A549 (cell line): ENCODE results near the gene CCNYL1. TPM values are rescaled to one million over a fixed set of nuclear protein-coding genes. Genes with fewer than 3 reads are reported as not detected.

Source experiments
- ATAC-seq, 2 experiments: fragments of 200-7000 bp in 1 of 2; fragments of >200 bp in 1 of 2; cut with Nextera tagmentation in 1 of 2; cut with Tn5 transposase in 1 of 2; 3 replicates each; pipeline versions ENCODE4 v1.8.0 to v1.9.1; 2018 to 2020; ENCODE audit warnings: mild to moderate bottlenecking in 1 of 2, moderate library complexity in 1 of 2
- CTCF ChIA-PET: fragments of 300-600 bp; sonication (Branson Sonifier 250); formaldehyde crosslinking; extraction: SDS; loops from one replicate; lab custom pipeline; 2021; ENCODE audit warnings: antibody characterized with exemption, inconsistent platforms; lab: Yijun Ruan, JAX
- POLR2A ChIA-PET: fragments of 350-600 bp; formaldehyde crosslinking; extraction: SDS; loops from one replicate; lab custom pipeline; 2021; ENCODE audit warnings: antibody characterized with exemption, inconsistent platforms; lab: Yijun Ruan, JAX
- DNase-seq, 2 experiments: peaks; one replicate each; pipeline versions ENCODE4 v3.0.0 to v3.0.0-alpha.2; 2011 to 2016; ENCODE audit warnings: low read depth in 1 of 2, low spot score in 1 of 2
- FAIRE-seq: peaks from 2 replicates; lab custom pipeline; 2011; peaks lifted over from hg19 to GRCh38; lab: Jason Lieb, UNC
- H3K27ac ChIP-seq, 2 experiments: fragments of >200 bp; sonication (Bioruptor Twin); formaldehyde crosslinking; 3 replicates each; pipeline ENCODE4 v1.5.1; 2016 to 2017
- H3K4me1 ChIP-seq: fragments of >200 bp; sonication (Bioruptor Twin); formaldehyde crosslinking; 3 replicates; pipeline ENCODE4 v1.6.1; 2016
- H3K4me2 ChIP-seq: fragments of >200 bp; sonication (Bioruptor Twin); formaldehyde crosslinking; 3 replicates; pipeline ENCODE4 v1.6.1; 2016
- H3K4me3 ChIP-seq: fragments of >200 bp; sonication (Bioruptor Twin); formaldehyde crosslinking; 3 replicates; pipeline ENCODE4 v1.5.1; 2016
- H3K9me3 ChIP-seq: fragments of >200 bp; sonication (Bioruptor Twin); formaldehyde crosslinking; 3 replicates; pipeline ENCODE4 v1.6.1; 2016
- BCL3 ChIP-seq: fragments of >200 bp; sonication (Bioruptor Twin); formaldehyde crosslinking; IDR thresholded peaks from 3 replicates; pipeline ENCODE4 v1.6.1; 2016
- CBX2 ChIP-seq: fragments of 200-600 bp; sonication (generic); IDR thresholded peaks from 2 replicates; pipeline ENCODE4 v1.6.1; 2016; ENCODE audit warnings: low read depth, mild to moderate bottlenecking, borderline replicate concordance
- CHD2 ChIP-seq: fragments of 150-350 bp; IDR thresholded peaks from 2 replicates; pipeline ENCODE4 v1.6.1; 2014; ENCODE audit warnings: low read length; ENCODE audit not compliant: partially characterized antibody
- EHF ChIP-seq: fragments of 250-450 bp; sonication (Bioruptor Pico); IDR thresholded peaks from 2 replicates; pipeline ENCODE4 v1.5.0; 2020; ENCODE audit warnings: mild to moderate bottlenecking
- EHMT2 ChIP-seq: fragments of 200-600 bp; sonication (generic); IDR thresholded peaks from 2 replicates; pipeline ENCODE4 v1.6.1; 2016; ENCODE audit warnings: antibody characterized with exemption, low read depth, mild to moderate bottlenecking, moderate library complexity
- EP300 ChIP-seq, 2 experiments: fragments of >200 bp; sonication (Bioruptor Twin); formaldehyde crosslinking; IDR thresholded peaks; 2 replicates in 1 of 2; 3 replicates in 1 of 2; pipeline ENCODE4 v1.6.1; 2016 to 2017
- FOSB ChIP-seq: fragments of 250-450 bp; sonication (Bioruptor Pico); IDR thresholded peaks from 2 replicates; pipeline ENCODE4 v1.5.0; 2020; ENCODE audit warnings: mild to moderate bottlenecking, moderate library complexity
- HDAC2 ChIP-seq: fragments of 200-600 bp; sonication (generic); IDR thresholded peaks from 2 replicates; pipeline ENCODE4 v1.6.1; 2016
- HMGXB4 ChIP-seq: fragments of 250-450 bp; sonication (Bioruptor Pico); IDR thresholded peaks from 2 replicates; pipeline ENCODE4 v1.5.0; 2021; ENCODE audit warnings: mild to moderate bottlenecking, moderate library complexity, borderline replicate concordance
- HOXA7 ChIP-seq: fragments of 250-450 bp; sonication (Bioruptor Pico); IDR thresholded peaks from 2 replicates; pipeline ENCODE4 v1.5.0; 2020; ENCODE audit warnings: mild to moderate bottlenecking, moderate library complexity
- HOXB5 ChIP-seq: fragments of 250-450 bp; sonication (Bioruptor Pico); IDR thresholded peaks from 2 replicates; pipeline ENCODE4 v1.5.0; 2020; ENCODE audit warnings: mild to moderate bottlenecking, moderate library complexity
- JUNB ChIP-seq: fragments of >200 bp; sonication (Bioruptor Twin); formaldehyde crosslinking; IDR thresholded peaks from 2 replicates; pipeline ENCODE4 v1.6.1; 2016
- KDM5A ChIP-seq: fragments of 200-600 bp; sonication (generic); IDR thresholded peaks from 2 replicates; pipeline ENCODE4 v1.6.1; 2016; ENCODE audit warnings: antibody characterized with exemption, mild to moderate bottlenecking
- MYC ChIP-seq: IDR thresholded peaks from 2 replicates; pipeline ENCODE4 v1.6.1; 2012; ENCODE audit warnings: mild to moderate bottlenecking, inconsistent platforms, low read length, improper control_type of control experiment, borderline replicate concordance
- NPAS2 ChIP-seq: fragments of 250-450 bp; sonication (Bioruptor Pico); IDR thresholded peaks from 2 replicates; pipeline ENCODE4 v1.8.0; 2022; ENCODE audit warnings: mild to moderate bottlenecking, moderate library complexity, borderline replicate concordance
- POLR2A ChIP-seq: IDR thresholded peaks from 2 replicates; pipeline ENCODE4 v1.6.1; 2012; ENCODE audit warnings: mild to moderate bottlenecking, low read length
- RAD21 ChIP-seq, 2 experiments: fragments of >200 bp in 1 of 2; sonication (Bioruptor Twin) in 1 of 2; formaldehyde crosslinking in 1 of 2; IDR thresholded peaks in 1 of 2; conservative IDR thresholded peaks in 1 of 2; 2 replicates in 1 of 2; 3 replicates in 1 of 2; pipeline ENCODE4 v1.6.1; 2012 to 2018; ENCODE audit warnings: inconsistent platforms in 1 of 2
- RCOR1 ChIP-seq: fragments of 150-350 bp; IDR thresholded peaks from 2 replicates; pipeline ENCODE4 v1.6.1; 2014; ENCODE audit warnings: antibody characterized with exemption, low read length, low read depth
- RNF2 ChIP-seq: fragments of 200-600 bp; sonication (generic); IDR thresholded peaks from 2 replicates; pipeline ENCODE4 v1.6.1; 2016; ENCODE audit warnings: low read depth, mild to moderate bottlenecking, antibody characterized with exemption, moderate library complexity, borderline replicate concordance
- SMC3 ChIP-seq: fragments of >200 bp; sonication (Bioruptor Twin); formaldehyde crosslinking; IDR thresholded peaks from 3 replicates; pipeline ENCODE4 v1.6.1; 2018; ENCODE audit warnings: inconsistent platforms
- SREBF2 ChIP-seq: fragments of 450-650 bp; IDR thresholded peaks from 2 replicates; pipeline ENCODE4 v1.6.1; 2014; ENCODE audit warnings: mild to moderate bottlenecking, moderate library complexity
- USF2 ChIP-seq: fragments of 450-650 bp; IDR thresholded peaks from 2 replicates; pipeline ENCODE4 v1.6.1; 2014; ENCODE audit warnings: antibody characterized with exemption
- ZNF302 ChIP-seq: fragments of 250-450 bp; sonication (Bioruptor Pico); IDR thresholded peaks from 2 replicates; pipeline ENCODE4 v1.9.0; 2021; ENCODE audit warnings: inconsistent platforms, mild to moderate bottlenecking, moderate library complexity
- WGBS: methylation state at CpG from one replicate; pipeline ENCODE4 v1.1.6; 2017; ENCODE audit errors: missing lambda C conversion rate; 5-methylcytosine and 5-hydroxymethylcytosine counted together
- polyA plus RNA-seq, 4 experiments: library from polyadenylated mRNA; depleted of rRNA in 3 of 4; stranded (reverse); fragments of >200 nt; fragmentation: RNase III in 1 of 4; extraction: RNeasy Plus Mini Kit Qiagen cat#74134 plus additional on column Dnase treatment in 1 of 4; gene quantifications; 2 replicates in 3 of 4; 3 replicates in 1 of 4; pipeline ENCODE4 v1.2.3, GENCODE V29; 2011 to 2017
- TF ChIP-seq, protein P1 (sequence below): fragments of >200 bp; sonication (Bioruptor Twin); formaldehyde crosslinking; IDR thresholded peaks from 2 replicates; pipeline ENCODE4 v1.6.1; 2016

CCNYL1 gene
- polyA plus RNA-seq, 2 of the 4 experiments (the other 2 are of a cell fraction), result 16.9 to 31.6 TPM

GRCh38 chr2:207777124-207777523 lies 65.7 kb downstream of the CCNYL1 start:
- H3K4me1 ChIP-seq, result peaks cover 22% of the 10 kb centered on the region
- TF ChIP-seq FOSB (no peak), HOXB5 (CRISPR knock-in tag) (no peak), HOXA7 (CRISPR knock-in tag) (no peak), NPAS2 (no peak), HMGXB4 (CRISPR knock-in tag) (no peak), RNF2 (no peak)
- TF ChIP-seq, protein P1, sequence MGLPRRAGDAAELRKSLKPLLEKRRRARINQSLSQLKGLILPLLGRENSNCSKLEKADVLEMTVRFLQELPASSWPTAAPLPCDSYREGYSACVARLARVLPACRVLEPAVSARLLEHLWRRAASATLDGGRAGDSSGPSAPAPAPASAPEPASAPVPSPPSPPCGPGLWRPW, result no peak
- TF ChIP-seq, all 56 proteins: peak for 0
- ChIA-PET CTCF (interaction anchor here (0.8 to 3.0 kb wide), 4 partner anchors 31 to 263 kb away, joined by 3 to 11 read pairs (median 4); no protein-coding TSS in a partner anchor), POLR2A (no interaction called here)
- no peak overlapping the region for H3K4me3 ChIP-seq
- DNase-seq (no peak), ATAC-seq (no peak), FAIRE-seq (no peak)
- H3K4me2 ChIP-seq, result no peak overlapping the region
- H3K9me3 ChIP-seq, result no peaks in the 10 kb centered on the region
- H3K27ac ChIP-seq, result 0 out of 6 replicates have a peak overlapping the region, but pooled peaks of 1 of the 2 experiments have one; percentile 3
- WGBS, result 90% methylated on average over 6 of the region's 6 CpGs

GRCh38 chr2:207778298-207778882 lies 67.0 kb downstream of the CCNYL1 start:
- no peak for FAIRE-seq
- TF ChIP-seq JUNB (no peak), EHMT2 (no peak), RCOR1 (no peak), SMC3 (no peak), BCL3 (no peak), HOXA7 (CRISPR knock-in tag) (no peak), SREBF2 (no peak), HOXB5 (CRISPR knock-in tag) (no peak), ZNF302 (no peak), EHF (no peak), USF2 (no peak), KDM5A (no peak), CHD2 (no peak), EP300 (IDR thresholded peaks at IDR 0.05) (no peak)
- TF ChIP-seq, all 56 proteins: peak for 0
- no peak for DNase-seq
- H3K27ac ChIP-seq, result peak overlapping the region in 1 of 2 experiments; percentile 5; a peak in 1 of 6 replicates
- ChIA-PET POLR2A (no interaction called here), CTCF (interaction anchor here (2.1 kb wide), 1 partner anchor 32 kb away, joined by 5 read pairs; no protein-coding TSS in a partner anchor)
- ATAC-seq, result no peak
- no peak overlapping the region for H3K4me3 ChIP-seq
- H3K4me1 ChIP-seq, result peaks cover 34% of the 10 kb centered on the region
- 77% methylated on average over 4 of the region's 4 CpGs for WGBS
- H3K4me2 ChIP-seq, result no peak overlapping the region
- no peaks in the 10 kb centered on the region for H3K9me3 ChIP-seq

DNA sequence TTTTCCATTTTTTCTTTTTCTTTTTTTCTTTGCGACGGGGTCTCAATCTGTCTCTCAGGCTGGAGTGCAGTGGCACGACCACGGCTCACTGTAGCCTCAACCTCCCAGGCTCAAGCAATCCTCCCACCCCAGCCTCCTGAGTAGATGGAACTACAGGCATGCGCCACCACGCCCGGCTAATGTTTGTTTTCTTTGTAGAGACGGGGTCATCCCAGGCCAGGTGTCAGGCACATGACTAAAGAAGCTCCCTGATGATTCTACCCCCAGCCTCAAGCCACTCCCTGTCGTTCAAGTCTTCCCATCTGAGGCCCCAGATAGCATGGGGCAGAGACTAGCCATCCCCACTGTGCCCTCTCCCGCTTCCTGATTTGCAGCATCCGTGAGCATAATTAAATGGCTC lies 68.1 kb downstream of the CCNYL1 start:
- 67% methylated on average over 11 of the region's 11 CpGs for WGBS
- TF ChIP-seq POLR2A (no peak), RAD21 (conservative IDR thresholded peaks at IDR 0.05 in 1 of 2, IDR thresholded peaks at IDR 0.05 in 1 of 2) (no peak), EHF (no peak), USF2 (no peak), RCOR1 (no peak), HDAC2 (no peak), JUNB (no peak), MYC (no peak), BCL3 (no peak), CBX2 (no peak)
- no peaks in the 10 kb centered on the region for H3K9me3 ChIP-seq
- H3K4me1 ChIP-seq, result peaks cover 41% of the 10 kb centered on the region
- peak overlapping the region in 1 of 2 experiments; percentile 40; a peak in 2 of 6 replicates for H3K27ac ChIP-seq
- CTCF ChIA-PET, result no interaction called here
- DNase-seq (peak in 1 of 2 experiments; percentile 51), FAIRE-seq (no peak), ATAC-seq (peak in 1 of 2 experiments; percentile 46; a peak in 3 of 6 replicates)
- peak overlapping the region; percentile 37; the same call in 2 of the 3 replicates for H3K4me2 ChIP-seq
- H3K4me3 ChIP-seq, result no peak overlapping the region
- POLR2A ChIA-PET, result no interaction called here
